HG03378 (cell line): ENCODE results near the gene RBM20.
A peak's percentile ranks its signal among the peaks of the same experiment; 100 is the strongest.
"Not testable (repeated sequence)": the region's sequence is repeated elsewhere in the genome, so short reads cannot be mapped to it uniquely, and the experiment has no call there.

Experiments used
- ATAC-seq: cut with Tn5 transposase; IDR thresholded peaks from one replicate; pipeline ENCODE4 v1.9.1; 2021; ENCODE audit warnings: mild to moderate bottlenecking, moderate library complexity; ENCODE audit not compliant: unreplicated experiment

The RBM20 gene

GRCh38 chr10:110643653-110644597, at the start of gene RBM20:
RBM20 (plus strand) TSS chr10:110644336; CDS start chr10:110644455, 119 bp downstream.
- no peak for ATAC-seq

GRCh38 chr10:110597476-110597875, 46.7 kb upstream of the RBM20 start:
- ATAC-seq: no peak

GRCh38 chr10:110600487-110601101, 43.5 kb upstream of the RBM20 start:
- ATAC-seq: peak; percentile 68

- no peak for ATAC-seq
Measured at GRCh38 chr10:110601581-110601980, 42.6 kb upstream of the RBM20 start.

DNA sequence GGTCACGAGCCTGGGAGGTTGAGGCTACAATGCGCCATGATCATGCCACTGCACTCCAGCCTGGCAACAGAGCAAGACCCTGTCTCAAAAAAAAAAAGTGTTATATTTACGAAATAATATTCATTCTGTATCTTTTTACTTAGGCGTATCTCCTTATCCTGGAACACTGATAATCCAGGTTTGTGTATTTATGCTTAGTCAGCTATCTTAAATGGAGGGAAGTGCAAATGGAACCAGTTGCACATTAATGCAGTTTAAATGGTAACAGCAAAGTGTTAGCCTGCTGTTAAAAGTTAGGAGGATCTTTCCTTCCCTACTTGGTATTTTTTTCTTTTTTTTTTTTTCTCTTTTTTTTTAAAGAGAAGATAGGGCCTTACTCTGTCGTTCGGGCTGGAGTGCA, 36.0 kb upstream of the RBM20 start:
- ATAC-seq: no peak

DNA sequence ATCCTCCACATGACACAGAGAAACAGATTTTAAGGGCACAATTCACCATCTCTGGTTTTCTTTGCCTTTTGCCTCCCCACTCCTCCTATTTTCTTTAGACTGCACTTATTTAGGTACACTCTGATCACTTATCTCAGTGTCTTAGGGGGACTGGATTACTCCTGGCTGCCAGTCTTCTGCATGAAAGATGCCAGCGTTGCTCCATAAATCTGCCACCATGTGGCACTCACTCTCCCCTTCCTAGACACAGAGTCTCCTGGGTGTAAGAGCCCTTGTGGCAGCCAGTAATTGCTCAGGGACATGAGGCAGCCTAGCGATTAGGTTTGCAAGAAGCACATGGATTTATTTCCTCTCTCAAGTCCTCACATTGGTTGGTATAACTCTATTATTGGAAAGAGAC, 34.5 kb upstream of the RBM20 start:
- no peak for ATAC-seq

GRCh38 chr10:110610308-110610774, 33.8 kb upstream of the RBM20 start:
- ATAC-seq: peak; percentile 39

DNA sequence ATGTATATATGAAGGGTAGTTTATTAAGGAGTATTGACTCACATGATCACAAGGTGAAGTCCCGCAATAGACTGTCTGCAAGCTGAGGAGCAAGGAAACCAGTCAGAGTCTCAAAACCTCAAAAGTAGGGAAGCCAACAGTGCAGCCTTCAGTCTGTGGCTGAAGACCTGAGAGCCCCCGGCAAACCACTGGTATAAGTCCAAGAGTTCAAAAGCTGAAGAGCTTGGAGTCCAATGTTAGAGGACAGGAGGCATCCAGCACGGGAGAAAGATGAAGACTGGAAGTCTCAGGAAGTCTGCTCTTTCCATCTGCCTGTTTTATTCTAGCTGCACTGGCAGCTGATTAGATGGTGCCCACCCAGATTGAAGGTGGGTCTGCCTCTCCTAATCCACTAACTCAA, 33.4 kb upstream of the RBM20 start:
- ATAC-seq: not testable (repeated sequence)

DNA sequence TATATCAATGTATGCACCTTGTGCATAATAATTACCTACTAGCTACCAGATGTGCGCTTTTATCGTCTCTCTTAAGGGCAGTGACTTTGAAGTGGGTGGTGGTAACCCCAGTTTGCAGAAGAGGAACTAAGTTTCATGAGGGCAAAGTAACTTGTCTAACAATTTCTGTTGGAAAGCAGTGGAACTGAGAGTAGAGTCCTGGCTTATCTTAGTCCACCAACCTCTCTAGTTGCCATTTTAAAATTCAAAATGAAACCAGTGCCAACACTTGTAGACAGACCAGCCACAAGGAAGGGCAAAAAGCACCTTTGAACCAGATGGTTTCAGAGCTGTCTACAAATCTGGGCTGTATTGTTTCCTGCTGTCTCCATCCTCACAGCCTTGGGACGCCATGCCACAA, 32.0 kb upstream of the RBM20 start:
- ATAC-seq: peak; percentile 51

GRCh38 chr10:110612629-110613028, 31.5 kb upstream of the RBM20 start:
- ATAC-seq: no peak

- no peak for ATAC-seq
Measured at GRCh38 chr10:110613341-110613995, 30.7 kb upstream of the RBM20 start.

DNA sequence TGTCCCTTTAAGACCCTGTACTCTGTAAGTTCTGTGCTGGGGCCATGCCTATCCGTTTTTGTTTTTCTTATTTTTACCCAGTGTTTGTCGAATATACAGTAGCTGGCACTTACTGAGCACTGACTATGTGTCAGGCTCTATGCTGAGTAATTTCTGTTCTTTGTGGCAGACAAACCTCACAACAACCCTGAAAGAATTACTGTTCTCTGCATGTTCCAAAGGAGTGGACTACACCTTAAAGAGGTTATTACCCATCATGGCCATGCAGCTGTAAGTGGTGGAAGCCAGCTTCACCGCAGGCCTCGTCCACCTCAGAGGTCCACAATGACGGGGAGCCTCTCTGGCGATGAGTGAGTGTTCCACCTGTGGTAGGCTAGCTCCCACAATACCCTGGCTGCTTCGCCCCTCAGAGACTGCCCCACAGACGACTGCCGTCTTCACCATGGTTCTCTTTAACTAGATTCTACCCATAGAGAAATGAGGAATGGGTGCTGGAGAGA, 30.1 kb upstream of the RBM20 start:
- peak; percentile 43 for ATAC-seq

- no peak for ATAC-seq
Measured at GRCh38 chr10:110615057-110615747, 28.9 kb upstream of the RBM20 start.

DNA sequence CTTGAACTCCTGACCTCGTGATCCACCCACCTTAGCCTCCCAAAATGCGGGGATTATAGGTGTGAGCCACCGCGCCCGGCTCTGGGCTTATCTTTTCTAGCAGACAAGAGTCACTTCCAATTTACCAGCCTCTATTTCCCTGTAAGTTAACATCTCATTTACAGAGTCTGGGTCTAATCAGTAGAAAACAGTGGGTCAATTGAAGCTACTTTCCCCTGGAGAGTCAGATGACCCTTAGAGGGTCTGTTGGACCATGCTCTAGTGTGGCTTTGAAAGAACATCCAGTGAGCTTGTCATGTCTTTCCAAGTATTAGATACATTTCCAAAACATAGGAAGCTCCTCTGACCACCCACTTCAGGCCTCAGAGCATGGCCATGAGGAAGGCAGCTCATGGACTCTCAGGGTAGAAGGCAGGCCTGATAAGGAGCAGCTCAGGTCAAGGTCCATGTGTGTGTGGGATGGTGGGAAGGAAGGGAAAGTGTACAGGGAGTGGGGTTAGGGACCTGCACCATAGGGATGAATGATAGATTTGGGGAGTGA, 27.6 kb upstream of the RBM20 start:
- no peak for ATAC-seq

- no peak for ATAC-seq
Measured at GRCh38 chr10:110617425-110618229, 26.5 kb upstream of the RBM20 start.

- ATAC-seq: no peak
Measured at GRCh38 chr10:110618230-110618610, 25.9 kb upstream of the RBM20 start.

- ATAC-seq: no peak
Measured at GRCh38 chr10:110619514-110620397, 24.4 kb upstream of the RBM20 start.

DNA sequence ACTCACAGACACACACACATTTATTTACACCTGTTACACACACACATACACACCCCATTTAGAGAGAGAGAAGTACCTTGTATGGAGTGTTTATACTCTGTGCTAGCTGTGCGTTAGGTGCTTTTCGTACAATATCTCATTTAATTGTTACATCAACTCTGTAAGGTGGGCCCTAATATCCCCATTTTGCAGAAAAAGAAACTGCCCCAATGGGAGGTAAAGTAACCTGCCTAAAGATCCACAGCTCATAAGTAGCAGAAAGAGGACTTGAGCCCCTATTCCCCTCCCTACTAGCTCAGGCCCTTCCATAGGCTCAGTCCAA, 23.8 kb upstream of the RBM20 start:
- ATAC-seq: no peak

- not testable (repeated sequence) for ATAC-seq
Measured at GRCh38 chr10:110623316-110623715, 20.8 kb upstream of the RBM20 start.
